ENCODE results near the gene ATOSB. TPM values are rescaled to one million over a fixed set of nuclear protein-coding genes. Genes with fewer than 3 reads are reported as not detected.

Gene ATOSB
- total RNA-seq, 2 experiments from 2014 or later = 5.0 to 5.1 TPM

DNA sequence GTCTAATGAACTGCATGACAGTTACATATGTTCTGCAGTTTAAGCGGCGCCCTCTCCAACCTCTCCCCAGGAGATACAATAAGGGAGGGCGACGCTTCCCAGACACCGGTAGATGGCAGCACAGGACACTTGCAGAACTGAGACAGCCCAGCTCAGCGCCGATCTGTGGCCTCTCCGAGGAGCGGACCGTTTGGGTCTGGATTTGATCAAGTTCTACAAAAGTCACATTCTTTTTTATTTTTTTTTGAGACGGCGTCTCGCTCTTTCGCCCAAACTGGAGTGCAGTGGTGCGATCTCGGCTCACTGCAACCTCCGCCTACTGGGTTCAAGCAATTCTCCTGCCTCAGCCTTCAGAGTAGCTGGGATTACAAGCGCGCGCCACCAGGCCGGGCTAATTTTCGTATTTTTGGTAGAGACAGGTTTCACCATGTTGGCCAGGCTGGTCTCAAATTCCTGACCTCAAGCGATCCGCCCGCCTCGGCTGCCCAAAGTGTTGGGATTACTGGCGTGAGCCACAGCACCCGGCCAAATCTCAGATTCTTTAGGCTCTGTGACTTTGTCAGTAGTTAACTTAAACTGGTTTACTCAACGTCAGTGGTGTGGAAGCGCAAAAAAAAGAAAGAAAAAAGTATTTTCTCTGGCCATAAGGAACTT, 1.4 kb upstream of the ATOSB start:
- H3K27ac Mint-ChIP-seq = peak overlapping the region; percentile 79
- intact Hi-C loops (cut with DNase I, micrococcal nuclease) = loop anchor here (1.0 to 10.0 kb wide), 9 partner anchors 44 to 765 kb away; partner anchors contain the start of genes CREB3 (in 1 of the 2), ENHO (in 1 of the 2), HINT2 (in 1 of the 2) and SPAG8 (in 1 of the 2)
- H3K9me3 Mint-ChIP-seq = no peaks in the 10 kb centered on the region
- Histone ChIP-seq H3K4me3 (ENCODE audit: low read length) (peak overlapping the region; percentile 66), H3K27ac (ENCODE audit: low read depth in 1 of 2, low read length in 2 of 2) (peak overlapping the region; percentile 81 to 83), H3K27me3 (ENCODE audit: control insufficient read depth in 1 of 2, insufficient read depth in 2 of 2, low read length in 2 of 2) (no peaks in the 10 kb centered on the region), H3K36me3 (ENCODE audit: insufficient read depth, low read length) (no peaks in the 10 kb centered on the region), H3K9me3 (ENCODE audit: control insufficient read depth in 1 of 2, insufficient read depth in 1 of 2, low read length in 2 of 2) (no peaks in the 10 kb centered on the region), H3K4me1 (ENCODE audit: insufficient read depth, low read length) (peaks cover 46% of the 10 kb centered on the region)
- DNase-seq = peak; percentile 77 to 96 (median 84)
- TF ChIP-seq, protein P1, sequence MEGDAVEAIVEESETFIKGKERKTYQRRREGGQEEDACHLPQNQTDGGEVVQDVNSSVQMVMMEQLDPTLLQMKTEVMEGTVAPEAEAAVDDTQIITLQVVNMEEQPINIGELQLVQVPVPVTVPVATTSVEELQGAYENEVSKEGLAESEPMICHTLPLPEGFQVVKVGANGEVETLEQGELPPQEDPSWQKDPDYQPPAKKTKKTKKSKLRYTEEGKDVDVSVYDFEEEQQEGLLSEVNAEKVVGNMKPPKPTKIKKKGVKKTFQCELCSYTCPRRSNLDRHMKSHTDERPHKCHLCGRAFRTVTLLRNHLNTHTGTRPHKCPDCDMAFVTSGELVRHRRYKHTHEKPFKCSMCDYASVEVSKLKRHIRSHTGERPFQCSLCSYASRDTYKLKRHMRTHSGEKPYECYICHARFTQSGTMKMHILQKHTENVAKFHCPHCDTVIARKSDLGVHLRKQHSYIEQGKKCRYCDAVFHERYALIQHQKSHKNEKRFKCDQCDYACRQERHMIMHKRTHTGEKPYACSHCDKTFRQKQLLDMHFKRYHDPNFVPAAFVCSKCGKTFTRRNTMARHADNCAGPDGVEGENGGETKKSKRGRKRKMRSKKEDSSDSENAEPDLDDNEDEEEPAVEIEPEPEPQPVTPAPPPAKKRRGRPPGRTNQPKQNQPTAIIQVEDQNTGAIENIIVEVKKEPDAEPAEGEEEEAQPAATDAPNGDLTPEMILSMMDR (IDR thresholded peaks at IDR 0.05) = peak; percentile 90
- H3K4me3 Mint-ChIP-seq = peak overlapping the region; percentile 94
- peaks cover 42% of the 10 kb centered on the region for H3K4me1 Mint-ChIP-seq (ENCODE audit: low read depth)
- CTCF ChIA-PET = interaction anchor here (0.5 to 5.3 kb wide), 19 partner anchors 10 to 528 kb away, joined by 3 to 28 read pairs (median 4); partner anchors contain the start of genes PIGO, STOML2, UNC13B and VCP
- POLR2A ChIA-PET = interaction anchor here (0.6 to 6.8 kb wide), 8 partner anchors 14 to 615 kb away, joined by 3 to 46 read pairs (median 6); partner anchors contain the start of genes CREB3, FANCG, STOML2 and TLN1
- H3K27me3 Mint-ChIP-seq = no peaks in the 10 kb centered on the region
- no peaks in the 10 kb centered on the region for H3K36me3 Mint-ChIP-seq (ENCODE audit: low read depth)
- ATAC-seq (ENCODE audit: poor library complexity) = peak; percentile 67

DNA sequence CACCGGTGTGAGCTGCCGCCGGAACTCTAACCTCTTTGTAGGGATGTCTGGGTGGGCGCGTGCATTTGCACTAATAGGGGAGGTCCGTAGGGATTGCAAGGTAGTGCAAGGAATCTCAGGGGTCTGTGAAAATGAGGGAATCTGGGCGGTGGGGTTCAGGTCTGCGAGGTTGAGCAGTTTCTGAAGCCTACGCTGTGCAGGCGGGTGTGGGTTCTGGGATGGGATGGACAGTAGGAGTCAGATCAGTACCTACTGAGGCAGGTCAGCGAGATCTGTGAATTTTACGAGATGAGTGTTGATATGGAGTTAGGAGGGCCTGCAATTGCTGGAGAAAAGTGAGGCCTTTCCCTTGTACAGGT, 856 bp upstream of the ATOSB start:
- H3K9me3 ChIP-seq (ENCODE audit: control insufficient read depth in 1 of 2, insufficient read depth in 1 of 2, low read length in 2 of 2) = no peaks in the 10 kb centered on the region
- intact Hi-C loops (cut with DNase I, micrococcal nuclease) = loop anchor here (1.0 to 10.0 kb wide), 8 partner anchors 44 to 766 kb away; partner anchors contain the start of genes CREB3 (in 1 of the 2), ENHO (in 1 of the 2), HINT2 (in 1 of the 2) and SPAG8 (in 1 of the 2)
- H3K27ac ChIP-seq (ENCODE audit: low read depth in 1 of 2, low read length in 2 of 2) = peak overlapping the region; percentile 81 to 83
- H3K4me3 Mint-ChIP-seq = peak overlapping the region; percentile 94
- H3K4me3 ChIP-seq (ENCODE audit: low read length) = peak overlapping the region; percentile 66
- POLR2A ChIA-PET = interaction anchor here (0.6 to 6.8 kb wide), 10 partner anchors 13 to 616 kb away, joined by 3 to 46 read pairs (median 4); partner anchors contain the start of genes CREB3, FANCG, STOML2 and TLN1
- DNase-seq = no peak
- ATAC-seq (ENCODE audit: poor library complexity) = peak; percentile 1
- TF ChIP-seq, protein P1 (IDR thresholded peaks at IDR 0.05) = no peak
- H3K27ac Mint-ChIP-seq = peak overlapping the region; percentile 79
- H3K36me3 ChIP-seq (ENCODE audit: insufficient read depth, low read length) = no peaks in the 10 kb centered on the region
- no peaks in the 10 kb centered on the region for H3K9me3 Mint-ChIP-seq
- H3K27me3 ChIP-seq (ENCODE audit: control insufficient read depth in 1 of 2, insufficient read depth in 2 of 2, low read length in 2 of 2) = no peaks in the 10 kb centered on the region
- H3K4me1 Mint-ChIP-seq (ENCODE audit: low read depth) = peaks cover 47% of the 10 kb centered on the region
- H3K36me3 Mint-ChIP-seq (ENCODE audit: low read depth) = peaks cover 2% of the 10 kb centered on the region
- CTCF ChIA-PET = interaction anchor here (0.7 to 5.3 kb wide), 14 partner anchors 11 to 529 kb away, joined by 3 to 28 read pairs (median 6); partner anchors contain the start of genes PIGO, STOML2, UNC13B and VCP
- H3K27me3 Mint-ChIP-seq = no peaks in the 10 kb centered on the region
- peaks cover 51% of the 10 kb centered on the region for H3K4me1 ChIP-seq (ENCODE audit: insufficient read depth, low read length)

DNA sequence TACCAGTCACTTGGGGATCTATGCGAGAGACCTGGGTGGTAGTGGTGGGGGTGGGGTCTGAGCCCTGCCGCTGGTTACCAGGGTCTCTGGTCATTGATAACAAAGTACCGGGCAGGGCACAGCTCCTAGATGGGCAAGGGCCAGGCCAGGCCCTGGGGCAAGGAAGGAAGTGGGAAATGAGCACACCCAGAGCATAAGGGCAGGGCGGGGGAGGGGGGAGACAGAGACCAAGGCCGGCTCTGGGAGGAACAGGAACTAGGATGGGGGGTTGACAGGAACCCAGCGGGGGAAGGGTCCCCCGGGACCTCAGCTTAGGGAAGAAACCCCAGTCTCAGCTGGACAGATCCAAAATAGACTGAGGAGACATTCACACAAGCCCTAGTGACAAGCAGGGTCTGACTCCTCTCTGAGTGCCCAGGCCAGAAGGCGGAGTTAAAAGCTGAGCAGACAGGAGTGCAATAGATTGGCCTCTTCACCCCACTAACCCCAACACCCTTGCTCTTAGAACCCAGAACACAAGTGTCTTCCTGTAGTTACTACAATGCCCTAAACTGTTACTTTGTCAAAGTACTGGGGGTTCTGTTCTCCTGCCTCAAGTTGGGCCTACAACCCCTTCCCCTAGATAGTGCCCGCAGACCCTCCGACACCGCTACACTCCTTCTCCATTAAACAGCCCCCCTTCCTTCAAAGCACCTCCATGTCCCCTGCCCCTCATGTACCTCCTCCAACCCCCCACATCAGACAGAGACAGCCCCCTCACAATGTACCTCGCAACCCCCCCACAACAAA, 628 bp downstream of the ATOSB start:
- peak overlapping the region; percentile 66 for H3K4me3 ChIP-seq (ENCODE audit: low read length)
- TF ChIP-seq, protein P1 (IDR thresholded peaks at IDR 0.05) = no peak
- Mint-ChIP-seq H3K9me3 (no peaks in the 10 kb centered on the region), H3K27me3 (no peaks in the 10 kb centered on the region), H3K27ac (peak overlapping the region; percentile 79), H3K4me1 (ENCODE audit: low read depth) (peaks cover 62% of the 10 kb centered on the region), H3K36me3 (ENCODE audit: low read depth) (peaks cover 6% of the 10 kb centered on the region), H3K4me3 (peak overlapping the region; percentile 94)
- CTCF ChIA-PET = interaction anchor here (1.5 to 5.3 kb wide), 6 partner anchors 12 to 215 kb away, joined by 5 to 28 read pairs (median 11); partner anchors contain the start of genes PIGO and STOML2
- intact Hi-C loops (cut with DNase I, micrococcal nuclease) = loop anchor here (1.0 to 10.0 kb wide), 9 partner anchors 12 to 767 kb away; partner anchors contain the start of genes SPAG8 (in 2 of the 2), CREB3 (in 1 of the 2), ENHO (in 1 of the 2) and FANCG (in 1 of the 2)
- H3K27me3 ChIP-seq (ENCODE audit: control insufficient read depth in 1 of 2, insufficient read depth in 2 of 2, low read length in 2 of 2) = no peaks in the 10 kb centered on the region
- DNase-seq (peak in 6 of 14 experiments; percentile 13 to 71 (median 50)), ATAC-seq (ENCODE audit: poor library complexity) (no peak)
- H3K4me1 ChIP-seq (ENCODE audit: insufficient read depth, low read length) = peaks cover 64% of the 10 kb centered on the region
- no peaks in the 10 kb centered on the region for H3K36me3 ChIP-seq (ENCODE audit: insufficient read depth, low read length)
- no peaks in the 10 kb centered on the region for H3K9me3 ChIP-seq (ENCODE audit: control insufficient read depth in 1 of 2, insufficient read depth in 1 of 2, low read length in 2 of 2)
- peak overlapping the region; percentile 81 to 83 for H3K27ac ChIP-seq (ENCODE audit: low read depth in 1 of 2, low read length in 2 of 2)
- POLR2A ChIA-PET = interaction anchor here (0.7 to 6.8 kb wide), 9 partner anchors 12 to 103 kb away, joined by 3 to 46 read pairs (median 5); partner anchors contain the start of genes FANCG, PIGO, STOML2 and UNC13B

Measured in CD4-positive, alpha-beta T cell (primary cell).